NCI-H1092 (cell line): Measurements from ENCODE around the gene BEX4.

Experiments
- DNase-seq: peaks from one replicate; lab custom pipeline; 2025; lab: John Stamatoyannopoulos, UW

BEX4 gene

DNA sequence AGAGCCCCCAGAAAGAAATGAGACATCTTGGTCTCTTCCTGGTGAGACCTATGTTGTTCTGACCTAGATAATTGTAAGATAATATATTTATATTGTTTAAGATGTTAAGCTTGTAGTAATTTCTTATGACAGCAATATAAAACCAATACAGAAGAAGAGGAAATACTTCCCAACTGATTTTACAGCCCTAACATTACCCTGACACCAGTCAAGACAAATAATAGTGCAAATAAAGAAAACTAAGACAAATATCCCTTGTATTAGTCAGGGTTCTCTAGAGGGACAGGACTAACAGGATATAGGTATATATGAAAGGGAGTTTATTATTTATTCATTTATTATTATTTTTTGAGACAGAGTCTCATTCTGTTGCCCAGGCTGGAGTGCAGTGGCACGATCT, 21.4 kb downstream of the BEX4 start:
- DNase-seq: no peak

DNA sequence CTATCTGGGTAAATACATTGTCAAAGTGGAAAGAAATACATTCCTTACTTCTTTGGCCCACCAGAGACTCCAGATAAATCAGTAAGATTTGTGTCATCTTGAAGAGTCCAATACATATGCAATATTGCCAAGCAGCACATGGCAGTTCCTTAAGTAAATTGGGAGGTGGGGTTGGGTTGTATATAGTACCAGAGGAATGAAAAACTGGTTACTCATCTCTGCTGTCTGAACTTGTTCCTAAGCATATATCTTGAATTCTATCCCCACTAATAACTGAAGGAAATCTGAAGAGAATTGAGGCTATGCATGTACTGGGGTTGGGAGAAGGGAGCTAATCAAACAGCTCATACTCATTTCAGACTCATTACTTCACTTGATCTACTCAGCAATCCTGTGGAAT, 25.2 kb downstream of the BEX4 start:
- DNase-seq: no peak

DNA sequence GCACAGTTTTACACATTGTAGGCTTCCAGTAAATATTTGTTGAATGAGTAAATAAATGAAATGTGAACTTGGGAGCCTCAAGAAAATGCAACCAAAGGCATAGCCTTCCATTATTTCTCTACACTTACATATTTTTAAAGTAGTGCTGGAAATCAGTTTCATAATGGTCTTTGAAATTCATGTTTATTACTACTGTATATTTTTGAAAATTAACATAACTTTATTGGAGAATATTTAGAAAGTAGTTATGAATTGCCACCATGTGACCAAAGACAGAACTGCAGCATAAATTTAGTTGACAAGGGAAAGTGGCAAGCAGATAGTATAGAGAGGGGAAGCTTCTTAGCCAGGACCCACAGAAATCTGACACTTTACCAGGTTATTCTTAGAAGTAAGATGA, 33.6 kb downstream of the BEX4 start:
- DNase-seq: no peak

DNA sequence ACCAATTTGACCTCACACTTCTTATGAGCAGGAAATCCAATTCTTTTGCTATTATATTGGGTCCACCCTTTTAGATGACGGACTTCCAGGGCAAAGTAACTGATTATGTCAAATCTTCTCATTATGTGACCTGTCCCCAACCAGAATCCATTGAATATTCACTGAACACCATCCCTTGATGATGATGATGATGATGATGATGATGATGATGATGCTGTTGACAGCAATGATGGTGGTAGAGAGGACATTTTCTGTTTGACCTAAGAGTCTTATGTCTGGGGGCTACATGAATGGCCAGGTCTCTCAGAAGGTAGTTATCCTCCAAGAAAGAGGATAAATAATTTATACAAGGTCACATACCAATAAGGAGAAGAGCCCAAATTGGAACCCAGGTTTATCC, 34.9 kb downstream of the BEX4 start:
- DNase-seq: no peak

DNA sequence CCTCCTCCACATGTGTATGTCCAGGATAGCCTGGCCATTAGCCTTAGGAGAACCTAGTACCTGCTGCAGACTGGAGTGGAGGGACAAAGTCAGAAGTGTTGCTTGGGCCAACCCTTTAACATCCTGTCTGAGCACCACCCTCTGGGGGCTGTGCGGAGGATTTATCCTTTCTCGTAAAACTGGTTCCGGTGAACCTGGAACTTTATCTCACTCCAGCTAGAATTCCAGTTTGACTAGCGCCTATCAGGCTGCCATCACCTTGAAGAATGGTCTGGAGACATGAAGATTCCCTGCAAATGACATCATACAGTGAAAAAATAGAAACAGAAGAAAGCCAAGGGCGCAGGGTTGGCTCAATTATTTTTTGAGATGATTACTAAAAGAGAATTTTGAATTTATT, 36.1 kb downstream of the BEX4 start:
- no peak for DNase-seq

DNA sequence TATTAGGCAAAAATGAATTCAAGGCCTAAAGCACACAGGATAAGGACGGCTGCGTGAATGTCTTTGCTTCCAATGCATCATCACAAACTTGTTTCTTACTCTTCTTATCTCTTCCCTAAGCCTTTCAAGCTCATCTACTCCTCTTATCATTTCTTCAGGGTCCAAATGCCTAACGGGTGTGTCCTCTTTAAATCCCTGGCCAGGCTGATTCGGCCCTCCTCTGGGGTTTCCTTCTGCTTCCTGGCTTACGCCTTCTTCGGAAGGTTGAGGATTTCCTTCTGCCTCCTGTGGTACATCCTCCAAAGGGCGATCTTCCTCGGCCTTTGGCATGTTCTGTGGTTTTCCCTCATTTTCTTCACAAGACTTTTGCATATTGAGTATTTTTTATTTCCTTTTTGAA, 38.7 kb downstream of the BEX4 start:
- DNase-seq: no peak

DNA sequence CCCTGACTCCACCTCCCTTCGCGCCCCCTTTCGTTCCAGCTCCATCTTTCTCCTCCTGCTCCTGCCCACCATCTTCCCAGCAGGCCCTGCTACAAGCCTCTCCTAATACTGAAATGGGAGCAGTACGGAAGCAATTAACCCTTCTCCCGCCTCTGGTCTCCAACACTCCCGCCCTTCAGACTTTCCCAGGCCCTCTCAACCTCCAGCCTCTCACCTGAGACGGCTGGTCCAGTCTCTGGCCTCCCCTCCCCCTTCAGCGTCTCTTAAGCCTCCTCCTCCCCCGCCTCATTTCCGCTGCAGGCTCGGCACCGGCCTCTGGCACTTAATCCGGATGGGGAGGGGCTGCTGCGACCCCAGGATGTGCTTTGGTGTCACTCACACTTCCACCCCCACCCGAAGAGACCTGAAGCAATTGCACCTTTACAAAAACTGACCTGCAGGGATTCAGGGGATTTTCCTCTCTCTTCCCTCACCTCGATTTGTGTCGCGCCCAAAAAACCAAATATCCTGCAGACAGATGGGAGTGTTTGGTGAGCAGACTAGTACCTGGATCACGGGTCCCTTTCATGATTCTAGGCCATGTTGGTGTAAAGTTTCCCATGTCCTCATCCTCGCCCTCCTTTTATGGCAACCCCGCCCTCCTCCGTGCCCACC, 39.4 kb downstream of the BEX4 start:
- DNase-seq: peak; percentile 46

DNA sequence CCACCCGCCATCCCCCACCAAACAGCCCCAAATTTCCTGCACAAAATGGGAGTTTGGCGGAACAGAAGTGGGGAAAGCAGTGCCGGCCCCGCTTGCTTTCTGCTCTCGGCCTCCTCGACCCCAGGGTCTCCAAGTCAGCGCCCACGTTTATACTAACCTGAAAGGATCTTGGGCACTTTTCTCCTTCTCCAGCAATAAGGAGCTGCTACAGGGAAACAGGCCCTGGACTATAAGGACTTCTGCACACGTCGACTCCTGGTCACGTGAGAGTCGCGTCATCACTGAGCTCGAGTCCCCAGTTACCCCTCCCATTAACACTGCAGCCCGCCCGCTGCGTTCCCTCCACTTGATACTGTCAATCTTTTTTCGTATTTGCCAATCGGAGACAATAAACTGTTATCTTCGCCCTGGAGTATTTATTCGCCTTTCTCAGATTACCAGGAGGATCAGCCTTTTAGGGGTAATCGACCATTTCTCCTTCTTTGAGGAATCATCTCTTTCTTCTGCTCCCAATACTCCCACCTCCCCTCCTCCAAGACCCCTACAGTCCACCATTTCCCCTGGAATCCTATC, 40.1 kb downstream of the BEX4 start, which contains the start of gene TCEAL8:
TSS of gene TCEAL8 (minus strand) at position 235 of the 573 bp plus-strand sequence. CDS start 1,176 bp downstream, outside the sequence.
- peak; percentile 75 for DNase-seq

DNA sequence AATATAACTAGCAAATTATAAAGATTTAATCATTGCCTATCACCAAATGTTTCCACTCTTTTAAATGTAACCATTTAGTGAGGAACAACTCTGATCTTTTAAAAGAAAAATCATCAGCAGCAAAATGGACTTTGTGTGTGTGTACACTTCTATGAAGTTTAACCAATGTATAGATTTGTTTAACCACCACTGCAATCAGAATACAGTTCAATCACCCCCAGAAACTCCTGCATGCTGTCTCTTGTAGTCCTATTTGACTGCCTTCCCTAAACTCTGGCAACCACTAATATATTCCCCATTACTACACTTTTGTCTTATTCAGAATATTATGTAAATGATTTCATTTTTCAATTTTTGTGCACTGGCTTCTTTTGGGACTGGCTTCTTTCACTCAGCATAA, 41.7 kb downstream of the BEX4 start:
- no peak for DNase-seq

DNA sequence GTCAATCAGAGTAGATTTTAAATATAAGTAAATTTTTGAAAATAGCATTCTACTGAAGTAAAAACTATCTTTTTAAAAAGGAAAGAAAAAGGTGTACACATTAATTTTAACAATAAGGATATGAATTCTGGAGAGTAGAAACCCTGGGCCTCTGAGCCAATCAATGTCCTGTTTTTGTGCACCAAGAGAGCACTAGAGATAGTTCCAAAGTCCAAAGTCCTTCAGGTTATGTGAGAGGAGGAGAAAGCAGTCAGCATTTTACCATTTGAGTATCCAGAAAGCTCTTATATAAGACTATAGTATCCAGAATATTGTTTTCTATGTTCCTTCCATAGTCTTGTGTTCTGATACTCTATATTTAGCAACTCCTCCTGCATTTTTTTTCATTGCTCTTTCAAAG, 43.4 kb downstream of the BEX4 start:
- no peak for DNase-seq
